ENCODE measurements around the gene ZNF835.

DNA sequence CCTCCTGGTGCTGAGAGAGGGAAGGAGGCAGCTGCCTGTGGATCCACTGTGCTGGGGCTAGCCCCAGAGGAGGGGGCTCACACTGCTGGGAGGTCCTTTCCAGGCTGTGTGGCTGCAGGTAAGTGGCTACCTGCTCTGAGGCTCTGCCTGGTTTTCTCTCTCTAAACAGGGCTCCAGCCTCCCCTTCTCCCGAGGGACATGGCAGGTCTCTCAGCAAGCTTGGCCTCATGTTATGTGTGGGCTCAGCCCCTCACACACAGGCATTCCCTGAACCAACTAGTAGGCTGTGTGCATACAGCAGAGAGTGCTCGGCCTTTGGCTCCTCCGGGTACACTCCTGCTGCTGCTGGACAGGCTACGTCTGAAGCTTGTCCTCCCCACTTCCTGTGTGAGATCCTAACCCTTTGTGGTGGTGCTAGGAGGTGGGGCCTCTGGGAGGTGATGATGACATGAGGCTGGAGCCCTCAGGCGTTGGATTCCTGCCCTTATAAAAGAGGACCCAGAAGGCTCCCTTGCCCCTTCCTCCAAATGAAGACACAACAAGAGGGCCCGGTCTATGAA, 4.2 kb downstream of the ZNF835 start:
- TF ChIP-seq CTCF (optimal IDR thresholded peaks at IDR 0.05 in 1 of 3, IDR thresholded peaks at IDR 0.05 in 1 of 3, conservative IDR thresholded peaks at IDR 0.05 in 1 of 3; ENCODE audit: extremely low read depth in 1 of 3, insufficient read depth in 2 of 3, low read length in 3 of 3) (no peak), EZH2 (IDR thresholded peaks at IDR 0.05; ENCODE audit: low read length) (no peak)

Data from keratinocyte (primary cell).